Small intestine (tissue), 7 donors: Measurements from ENCODE around the gene APOBEC3C. TPM values are rescaled to one million over a fixed set of nuclear protein-coding genes. Genes with fewer than 3 reads are reported as not detected.
"Not testable (repeated sequence)": the region's sequence is repeated elsewhere in the genome, so short reads cannot be mapped to it uniquely, and the experiment has no call there.

Source experiments
- DNase-seq, 2 donors: peaks; one replicate each; pipeline versions ENCODE4 v3.0.0 to v3.0.0-alpha.2; 2013
- FAIRE-seq: peaks from 2 replicates; lab custom pipeline; 2012; peaks lifted over from hg19 to GRCh38; lab: Jason Lieb, UNC
- H3K27ac ChIP-seq, 3 donors: one replicate each; pipeline ENCODE4 v1.5.1; 2013; ENCODE audit warnings: low read length in 2 of 3, mild to moderate bottlenecking in 2 of 3, control low read depth in 1 of 3, inconsistent platforms in 1 of 3, low read depth in 1 of 3, moderate library complexity in 1 of 3
- H3K27me3 ChIP-seq, 3 donors: one replicate each; pipeline ENCODE4 v1.6.1; 2013; ENCODE audit warnings: low read length in 3 of 3, inconsistent platforms in 1 of 3; ENCODE audit not compliant: control insufficient read depth in 3 of 3, insufficient read depth in 3 of 3
- H3K36me3 ChIP-seq, 3 donors: one replicate each; pipeline ENCODE4 v1.6.1; 2013; ENCODE audit warnings: low read length in 3 of 3, inconsistent platforms in 1 of 3, low read depth in 1 of 3, mild to moderate bottlenecking in 1 of 3, moderate library complexity in 1 of 3; ENCODE audit not compliant: control insufficient read depth in 3 of 3, insufficient read depth in 2 of 3
- H3K4me1 ChIP-seq, 3 donors: one replicate each; pipeline ENCODE4 v1.6.1; 2013; ENCODE audit warnings: low read length in 2 of 3, inconsistent platforms in 1 of 3, low read depth in 1 of 3, mild to moderate bottlenecking in 1 of 3, moderate library complexity in 1 of 3; ENCODE audit not compliant: control insufficient read depth in 3 of 3, insufficient read depth in 2 of 3
- H3K4me3 ChIP-seq, 3 donors: one replicate each; pipeline ENCODE4 v1.5.1; 2013; ENCODE audit warnings: low read length in 3 of 3, control low read depth in 1 of 3, inconsistent platforms in 1 of 3, low read depth in 1 of 3, mild to moderate bottlenecking in 1 of 3, moderate library complexity in 1 of 3
- H3K9me3 ChIP-seq, 2 donors: one replicate each; pipeline ENCODE4 v1.6.1; 2013; ENCODE audit warnings: low read depth in 1 of 2, low read length in 1 of 2; ENCODE audit not compliant: control insufficient read depth in 2 of 2, insufficient read depth in 1 of 2
- WGBS, 3 donors: extraction: QIAGEN DNeasy Blood & Tissue Kit; methylation state at CpG; one replicate each; pipeline ENCODE4 v1.1.7; 2013; 5-methylcytosine and 5-hydroxymethylcytosine counted together
- polyA plus RNA-seq, 4 donors: library from polyadenylated mRNA; stranded (reverse) in 3 of 4; unstranded in 1 of 4; fragments of 200-250 nt in 3 of 4; fragments of 120-200 nt in 1 of 4; gene quantifications; one replicate each; pipeline versions ENCODE4 v1.2.1 to v1.2.3, GENCODE V29; 2013
- donor health status: healthy with polysubstance abuse.
- donor health status: control.
- donor health status: control.
- donor health status: Bipolar disorder and iron deficiency.
- donor health status: healthy.

Gene APOBEC3C
- polyA plus RNA-seq, 4 donors: 2.2 to 16.3 (median 11.2) TPM

- H3K27ac ChIP-seq, H3K9me3 ChIP-seq, H3K4me3 ChIP-seq, H3K27me3 ChIP-seq, FAIRE-seq, H3K4me1 ChIP-seq, DNase-seq: not testable (repeated sequence)
- peaks cover 0 to 14% (median 0%) of the 10 kb centered on the region in 3 donors for H3K36me3 ChIP-seq
- 84 to 90% (median 88%) methylated on average over 11 to 14 of the region's 14 CpGs for WGBS, 3 donors
Observed at GRCh38 chr22:39045136-39045535, 31.1 kb downstream of the APOBEC3C start.

- H3K36me3 ChIP-seq, DNase-seq, H3K27ac ChIP-seq, H3K9me3 ChIP-seq, H3K4me3 ChIP-seq, H3K4me1 ChIP-seq, FAIRE-seq, H3K27me3 ChIP-seq: not testable (repeated sequence)
- WGBS, 3 donors: 63 to 80% (median 65%) methylated on average over 7 of the region's 7 CpGs
Observed at GRCh38 chr22:39049486-39049885, 35.4 kb downstream of the APOBEC3C start.

- 54 to 77% (median 66%) methylated on average over 14 to 17 of the region's 18 CpGs for WGBS, 3 donors
- not testable (repeated sequence) for H3K27ac ChIP-seq, DNase-seq, H3K27me3 ChIP-seq, H3K4me3 ChIP-seq, H3K36me3 ChIP-seq, H3K9me3 ChIP-seq, FAIRE-seq, H3K4me1 ChIP-seq
Observed at GRCh38 chr22:39051844-39052495, 37.9 kb downstream of the APOBEC3C start.

GRCh38 chr22:39055658-39056057 lies 41.6 kb downstream of the APOBEC3C start:
- no peak for DNase-seq
- Histone ChIP-seq H3K4me3 (no peak overlapping the region), H3K36me3 (no peaks in the 10 kb centered on the region), H3K27ac (no peak overlapping the region), H3K4me1 (no peaks in the 10 kb centered on the region), H3K27me3 (no peaks in the 10 kb centered on the region), H3K9me3 (peaks cover 0 to 8% of the 10 kb centered on the region in 2 donors)
- WGBS, 3 donors: 93% methylated on average over 11 of the region's 11 CpGs
- FAIRE-seq: no peak

- WGBS, 3 donors: 62 to 73% (median 65%) methylated on average over 6 of the region's 6 CpGs
- FAIRE-seq, DNase-seq, H3K9me3 ChIP-seq, H3K36me3 ChIP-seq, H3K27me3 ChIP-seq, H3K4me3 ChIP-seq, H3K27ac ChIP-seq, H3K4me1 ChIP-seq: not testable (repeated sequence)
Observed at GRCh38 chr22:39061290-39061689, 47.2 kb downstream of the APOBEC3C start.

- not testable (repeated sequence) for FAIRE-seq, H3K36me3 ChIP-seq, DNase-seq, H3K27me3 ChIP-seq, H3K4me3 ChIP-seq, H3K27ac ChIP-seq, H3K9me3 ChIP-seq, H3K4me1 ChIP-seq
- WGBS, 3 donors: 84 to 89% (median 86%) methylated on average over 10 of the region's 10 CpGs
Observed at GRCh38 chr22:39061951-39062350, 47.9 kb downstream of the APOBEC3C start.

GRCh38 chr22:39063904-39064303 lies 49.8 kb downstream of the APOBEC3C start:
- FAIRE-seq, H3K4me3 ChIP-seq, H3K27me3 ChIP-seq, H3K36me3 ChIP-seq, H3K27ac ChIP-seq, H3K4me1 ChIP-seq, DNase-seq, H3K9me3 ChIP-seq: not testable (repeated sequence)
- WGBS, 3 donors: 80 to 96% (median 94%) methylated on average over 8 of the region's 8 CpGs

GRCh38 chr22:39066442-39067276 lies 52.6 kb downstream of the APOBEC3C start:
- H3K27me3 ChIP-seq, FAIRE-seq, DNase-seq, H3K27ac ChIP-seq, H3K4me3 ChIP-seq, H3K9me3 ChIP-seq, H3K4me1 ChIP-seq, H3K36me3 ChIP-seq: not testable (repeated sequence)
- 81 to 87% (median 83%) methylated on average over 9 of the region's 9 CpGs for WGBS, 3 donors
